C1 segment of cervical spinal cord (tissue), 14 donors: ENCODE data around the gene MED20.

Experiments
- DNase-seq, 14 donors: peaks; one replicate each; lab custom pipeline; 2025; lab: John Stamatoyannopoulos, UW

The MED20 gene

DNA sequence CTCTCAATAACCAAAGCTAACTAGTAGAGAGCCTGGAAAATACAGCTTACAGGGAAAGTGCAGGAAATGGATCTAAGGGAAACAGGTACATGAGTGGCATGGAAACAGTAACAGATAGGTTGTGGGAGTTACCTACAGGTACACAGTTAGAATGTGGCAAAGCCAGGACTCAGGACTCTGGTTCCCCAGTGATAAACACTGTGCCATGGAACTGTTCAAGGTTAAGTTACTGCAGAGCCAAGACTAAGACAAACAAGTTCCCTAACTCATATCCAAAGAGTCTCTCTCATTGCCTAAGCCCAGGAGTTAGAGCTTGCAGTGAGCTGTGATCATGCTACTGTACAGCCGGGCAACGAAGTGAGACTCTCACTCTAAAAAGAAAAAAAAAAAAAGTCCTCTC, 6.6 kb downstream of the MED20 start:
- DNase-seq = no peak

DNA sequence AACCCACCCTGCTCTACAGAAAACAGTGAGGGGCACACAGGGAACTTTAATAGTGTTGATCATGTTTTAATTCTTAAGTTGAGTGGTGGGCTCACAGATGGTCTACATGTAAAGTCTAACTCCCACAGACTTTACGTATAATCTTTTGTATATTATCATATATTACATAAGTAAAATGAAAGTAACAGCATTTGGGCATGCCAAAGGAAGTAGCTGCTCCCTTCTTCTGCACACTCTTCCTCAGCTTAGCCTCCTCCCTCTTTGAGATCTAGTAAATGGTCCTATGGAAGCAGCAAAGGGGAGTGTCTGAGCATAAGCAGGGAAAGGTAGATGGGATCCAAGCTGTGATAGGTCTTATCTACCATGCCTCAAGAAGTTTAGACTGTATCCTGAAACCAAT, 11.2 kb downstream of the MED20 start:
- no peak for DNase-seq

DNA sequence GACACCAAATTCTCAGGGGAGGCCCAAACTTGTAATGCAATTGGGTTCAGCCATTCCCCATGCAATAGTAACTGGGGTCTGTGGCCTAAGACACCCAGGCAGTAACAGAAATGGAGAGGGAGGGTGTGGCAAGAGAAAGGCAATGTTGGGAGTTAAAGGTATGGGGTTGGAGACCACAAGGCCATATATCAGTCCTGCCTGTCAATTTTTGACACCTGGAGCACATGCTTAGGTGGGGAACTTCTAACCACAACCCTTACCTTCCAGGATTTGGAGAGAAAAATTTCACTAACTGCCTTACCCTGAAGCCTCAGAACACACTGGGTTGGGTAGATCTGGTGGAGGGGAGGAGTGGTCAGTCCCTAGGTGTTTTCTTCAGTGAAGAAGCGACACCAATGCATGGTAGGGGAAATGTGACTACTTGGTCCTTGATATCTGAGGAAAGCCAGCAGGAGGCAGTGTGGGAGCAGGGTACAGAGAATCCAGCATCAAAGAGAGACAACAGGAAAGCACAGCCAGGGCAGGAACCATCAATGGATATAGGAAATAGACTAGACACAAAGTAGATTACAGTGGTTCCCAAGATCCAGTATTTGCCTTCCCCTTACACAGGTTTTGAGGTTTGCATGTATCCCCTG, 18.9 kb downstream of the MED20 start:
- DNase-seq = no peak

DNA sequence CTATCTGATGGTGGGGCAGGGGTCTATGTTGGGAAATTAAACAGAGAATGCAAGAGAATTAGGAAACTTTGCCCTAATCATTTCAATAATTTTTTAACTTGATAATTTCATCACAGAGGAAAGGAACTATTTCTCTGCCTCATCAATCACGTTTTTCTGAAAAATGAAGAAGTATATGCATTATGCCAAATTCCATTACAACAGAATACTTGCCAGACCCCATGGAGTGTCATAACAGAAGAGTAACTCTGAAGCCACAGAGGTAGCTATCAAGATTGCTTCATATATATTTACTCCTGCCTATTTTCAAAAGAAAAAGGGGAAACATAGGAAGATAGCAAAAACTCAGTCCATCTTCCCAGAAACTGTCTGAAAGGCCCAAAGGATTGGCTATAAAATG, 20.1 kb downstream of the MED20 start:
- DNase-seq = no peak

DNA sequence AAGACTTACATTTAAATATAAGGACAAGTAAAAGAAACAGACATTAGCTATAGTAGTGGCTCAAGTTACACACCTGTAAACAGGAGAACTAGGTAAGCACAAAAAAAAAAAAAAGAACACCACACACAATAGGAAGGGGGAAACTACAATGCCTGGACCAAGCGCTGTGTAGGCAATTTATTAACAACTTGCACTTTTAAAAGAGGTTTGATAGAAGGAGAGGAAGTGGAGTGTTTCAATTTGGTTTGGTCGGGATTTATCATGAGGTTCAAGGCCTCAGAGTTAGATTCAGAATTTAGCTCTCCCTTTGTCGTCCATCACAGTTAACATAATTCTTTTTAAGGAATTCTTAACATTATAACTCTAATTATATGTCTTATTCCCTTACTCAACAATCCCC, 24.7 kb downstream of the MED20 start:
- no peak for DNase-seq

DNA sequence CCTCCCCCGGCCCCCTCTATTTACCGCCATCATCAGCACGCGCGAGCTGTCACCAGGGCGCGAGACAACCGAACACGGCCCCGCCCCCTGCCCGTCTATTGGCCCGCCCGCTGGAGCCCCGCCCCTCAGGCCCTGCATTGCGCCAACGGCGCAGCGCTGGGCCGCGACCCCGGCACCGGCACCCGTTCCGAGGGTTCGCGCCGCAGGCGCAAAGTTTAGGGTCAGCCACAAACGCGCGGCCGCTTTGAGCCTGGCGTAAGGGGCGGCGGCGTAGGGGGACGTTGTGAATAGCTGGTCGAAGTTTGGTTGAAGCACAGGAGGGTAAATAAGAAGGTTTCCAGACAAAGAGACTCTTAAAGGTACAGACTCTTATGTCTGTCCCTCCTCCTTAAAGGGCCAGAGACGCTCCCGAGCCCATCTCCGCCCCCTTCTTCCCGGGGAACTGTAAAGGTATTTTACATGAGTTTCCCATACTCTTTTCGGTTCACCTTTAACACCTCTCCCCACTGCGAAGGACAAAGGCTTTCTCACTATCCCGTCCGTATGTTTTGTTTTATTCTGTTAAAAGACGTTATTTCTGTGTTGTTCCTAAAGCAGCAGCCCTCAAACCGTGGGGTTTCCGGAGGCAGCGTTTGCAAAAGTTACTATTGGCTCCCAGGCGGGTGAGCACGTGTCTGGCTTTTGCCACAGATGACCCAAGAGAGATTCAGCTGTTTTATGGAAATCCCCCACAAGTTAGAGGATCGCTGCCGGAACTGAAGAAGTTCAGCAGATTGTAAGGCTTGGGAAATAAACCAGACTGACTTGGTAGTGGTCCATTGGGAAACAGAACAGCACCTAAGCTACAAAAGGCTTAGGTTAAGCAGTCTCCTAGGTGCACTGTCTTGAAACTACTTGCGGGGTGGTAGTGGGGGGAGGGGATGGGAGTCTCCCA, 25.4 kb downstream of the MED20 start, which contains the start of gene USP49:
USP49 (minus strand) TSS at position 76 of the 934 bp plus-strand sequence. CDS start 88,392 bp downstream, outside the sequence.
- peak; percentile 31 to 92 (median 80) for DNase-seq

DNA sequence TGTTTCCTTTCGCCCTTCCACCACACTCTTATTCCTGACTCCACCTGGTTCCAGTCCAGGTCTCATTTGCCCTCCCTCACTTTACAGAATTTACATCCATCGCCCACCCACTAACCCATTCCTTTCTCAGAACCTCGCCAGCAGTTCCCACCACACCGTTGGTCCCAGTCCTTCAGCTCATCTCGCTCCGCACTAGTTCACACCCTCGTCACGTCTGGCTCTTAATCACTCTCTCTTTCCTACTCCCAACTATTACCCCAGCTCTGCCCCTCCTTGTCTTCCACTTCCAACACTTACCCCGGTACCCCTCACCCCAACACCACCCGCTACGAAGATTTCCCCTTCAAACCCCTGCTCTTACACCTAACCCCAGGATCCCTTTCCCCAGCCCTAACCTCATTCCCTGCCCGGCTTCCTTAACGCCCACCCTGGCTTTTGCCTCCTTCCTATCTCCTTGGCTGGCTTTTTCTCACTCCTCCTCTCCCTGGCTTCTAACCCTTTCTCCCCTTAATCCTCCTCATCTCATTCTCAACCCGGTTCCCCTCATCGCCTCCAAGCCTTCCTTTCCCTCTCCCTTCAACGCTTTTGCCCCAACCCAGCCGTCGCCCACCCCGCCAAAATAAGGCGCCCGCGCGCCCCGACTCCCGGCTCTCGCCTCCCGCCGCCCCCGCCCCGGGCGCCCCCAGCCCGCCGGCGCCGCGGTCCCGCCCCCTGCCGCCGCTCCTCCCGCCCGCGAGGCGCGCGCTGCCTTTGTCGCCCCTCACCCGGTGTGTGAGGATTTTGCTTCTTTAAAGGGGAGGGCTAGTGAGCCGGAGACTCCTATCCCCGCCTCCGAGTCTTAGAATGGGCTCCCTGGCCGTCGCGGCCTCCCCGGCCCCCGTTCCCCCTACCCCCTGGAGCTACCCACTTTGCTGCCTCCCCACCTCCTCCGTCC, 26.3 kb downstream of the MED20 start:
- DNase-seq = peak in 4 of 14 donors; percentile 16 to 42 (median 34)

DNA sequence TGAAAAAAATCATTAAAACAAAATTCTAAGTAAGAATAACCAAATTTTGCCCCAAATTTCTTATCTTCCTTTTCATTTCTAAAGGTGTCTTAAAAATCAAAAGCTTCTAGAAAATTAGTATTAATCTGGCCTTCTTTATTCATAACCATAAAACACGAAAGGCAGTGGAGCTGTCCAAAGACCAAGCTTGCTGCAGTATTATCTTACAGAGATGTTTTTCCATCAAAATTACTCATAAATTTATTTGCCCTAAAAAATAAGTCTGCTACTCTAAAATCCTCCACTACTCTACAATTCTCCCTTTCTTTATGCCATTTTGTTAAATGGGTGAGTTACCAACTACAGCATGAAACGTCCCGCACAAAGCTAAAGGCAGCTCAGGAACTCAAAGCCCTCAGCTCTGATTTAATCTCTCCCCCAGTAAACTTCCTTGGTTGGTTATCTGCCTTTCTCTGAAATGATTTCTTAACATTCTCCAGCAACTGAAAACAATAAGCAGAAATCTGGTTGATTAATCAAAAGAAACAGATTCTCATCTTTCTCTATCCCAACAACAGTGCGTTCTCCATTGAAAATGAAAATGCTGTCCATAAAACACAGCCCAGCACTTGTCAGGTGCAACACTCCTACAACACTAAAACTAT, 27.9 kb downstream of the MED20 start:
- DNase-seq = no peak

DNA sequence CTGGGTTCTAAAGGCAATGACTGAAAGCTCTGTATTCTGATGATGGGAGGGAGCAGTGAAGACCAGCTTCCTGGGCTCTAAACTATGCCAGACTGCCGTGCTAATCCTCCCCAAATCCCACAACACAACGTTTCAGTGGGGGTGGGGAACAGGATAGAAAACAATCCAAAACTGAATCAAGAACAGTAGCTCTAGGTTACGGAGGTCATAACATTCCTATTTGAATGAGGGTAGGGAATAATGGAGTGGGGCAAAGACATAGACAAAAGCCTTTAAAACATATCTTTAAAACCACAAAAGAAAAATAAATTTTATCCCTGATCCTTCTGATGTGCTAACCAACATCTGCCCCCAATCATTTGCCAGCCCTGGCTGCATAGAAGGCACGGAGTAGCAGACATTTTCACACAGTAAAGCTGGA, 33.6 kb downstream of the MED20 start:
- no peak for DNase-seq

DNA sequence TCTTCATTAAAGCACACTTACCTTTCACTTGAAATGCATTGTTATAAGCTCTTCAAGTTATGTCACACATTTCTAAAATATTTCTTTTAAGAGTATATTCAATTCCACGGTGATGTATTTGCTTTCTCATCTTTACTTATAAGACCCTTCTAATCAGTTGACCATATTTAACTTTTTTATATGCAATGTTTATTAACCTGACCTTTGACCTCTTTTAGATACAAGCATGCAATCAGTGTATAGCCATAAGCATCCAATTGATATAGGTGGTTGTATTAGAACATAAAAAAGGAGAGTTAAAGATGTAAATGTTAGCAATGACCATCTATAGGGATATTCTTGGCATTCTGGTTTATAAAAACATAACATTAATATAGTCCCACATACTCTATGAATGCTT, 35.0 kb downstream of the MED20 start:
- no peak for DNase-seq

DNA sequence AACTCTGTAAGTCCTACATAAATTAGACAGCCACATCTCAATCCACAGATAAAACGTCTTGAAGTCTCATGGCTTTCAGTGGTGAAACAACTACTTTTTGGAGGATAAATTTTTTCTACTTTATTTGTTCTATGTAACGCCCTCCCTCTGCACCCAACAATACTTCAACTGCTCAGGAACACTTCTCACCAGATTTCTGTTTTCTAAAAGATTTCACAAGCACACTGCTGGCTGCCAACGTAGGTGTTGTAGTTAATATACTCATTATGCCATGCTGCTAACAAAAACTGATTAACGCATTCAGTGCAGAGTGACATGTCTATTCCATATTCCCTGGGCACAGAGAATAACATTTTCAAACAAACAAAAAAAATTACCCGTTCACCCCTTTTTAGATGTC, 36.0 kb downstream of the MED20 start:
- no peak for DNase-seq

DNA sequence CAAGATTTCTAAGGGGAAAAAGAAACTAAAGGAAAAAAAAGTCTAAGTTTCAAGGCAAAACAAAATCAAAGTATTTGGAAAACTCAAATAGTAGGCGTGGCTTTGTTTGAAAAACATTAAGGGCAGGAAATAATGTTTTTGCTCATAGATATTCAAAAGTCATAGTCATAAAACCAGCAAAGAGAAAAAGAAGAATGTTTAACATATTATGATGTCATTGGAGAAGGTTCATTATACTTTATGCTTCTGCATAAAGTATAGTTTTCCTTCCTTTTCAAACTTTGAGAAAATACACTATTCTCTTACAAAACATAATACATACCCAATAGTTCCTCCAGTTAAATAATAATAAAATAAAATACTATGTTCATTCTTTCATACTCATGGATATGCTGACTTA, 39.4 kb downstream of the MED20 start:
- DNase-seq = no peak

DNA sequence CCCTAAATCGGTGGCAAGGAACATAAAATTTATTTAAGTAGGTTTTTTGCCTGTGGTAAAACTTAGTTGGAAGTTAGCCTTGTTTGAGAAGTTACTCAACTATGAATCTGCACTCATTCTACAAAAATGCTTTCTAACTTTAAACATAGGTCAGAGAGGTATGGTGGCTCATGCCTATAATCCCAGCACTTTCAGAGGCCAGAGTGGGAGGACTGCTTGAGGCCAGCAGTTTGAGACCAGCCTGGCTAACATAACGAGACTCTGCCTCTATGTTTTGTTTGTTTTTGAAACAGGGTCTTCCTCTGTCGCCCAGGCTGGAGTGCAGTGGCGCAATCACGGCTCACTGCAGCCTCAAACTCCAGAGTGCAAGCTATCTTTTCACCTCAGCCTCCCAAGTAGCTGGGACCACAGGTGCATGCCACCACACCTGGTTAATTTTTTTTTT, 42.0 kb downstream of the MED20 start:
- DNase-seq = no peak

DNA sequence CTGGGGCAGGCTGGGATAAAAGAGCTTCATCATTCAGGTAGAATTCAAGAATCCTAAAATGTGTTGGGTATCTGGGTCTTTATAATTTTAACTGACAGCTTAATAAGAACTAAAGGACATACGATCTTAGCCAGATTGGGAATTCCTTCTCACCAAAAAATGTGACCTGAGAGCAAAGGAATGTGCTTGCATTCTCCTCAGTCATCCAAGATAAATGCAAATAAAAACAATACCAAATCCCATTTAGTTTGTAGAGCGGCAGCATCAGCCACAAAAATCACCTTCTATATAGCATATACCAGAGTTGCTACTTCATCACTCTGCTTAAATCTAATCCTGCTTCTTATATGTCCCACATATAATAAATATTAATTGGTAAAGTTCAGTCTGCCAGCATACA, 42.7 kb downstream of the MED20 start:
- DNase-seq = no peak

DNA sequence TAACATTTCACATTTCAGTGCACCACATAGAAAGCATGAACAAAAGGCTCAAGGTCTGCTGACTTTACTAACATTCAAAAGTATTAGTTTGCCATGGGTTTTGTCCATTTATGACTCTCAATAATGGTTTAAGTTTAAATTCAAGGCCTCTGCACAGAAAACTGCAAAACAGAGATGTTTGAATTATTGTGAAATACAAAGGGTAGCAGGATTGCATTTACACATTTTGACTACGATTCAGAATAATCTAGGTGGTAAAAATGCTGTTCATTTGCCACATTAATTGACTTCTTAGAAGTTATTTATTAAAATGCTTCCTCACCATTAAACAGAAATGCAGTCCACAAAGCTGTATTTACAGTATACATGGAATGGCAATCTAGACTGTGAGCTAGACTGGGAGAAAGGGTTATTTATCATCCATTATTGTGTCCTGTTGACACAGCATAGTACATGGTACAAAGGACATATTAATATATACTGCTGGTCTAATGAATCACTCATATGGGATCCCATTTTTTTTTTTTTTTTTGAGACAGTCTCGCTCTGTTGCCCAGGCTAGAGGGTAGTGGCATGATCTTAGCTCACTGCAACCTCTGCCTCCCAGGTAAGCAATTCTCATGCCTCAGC, 43.8 kb downstream of the MED20 start:
- DNase-seq = no peak

DNA sequence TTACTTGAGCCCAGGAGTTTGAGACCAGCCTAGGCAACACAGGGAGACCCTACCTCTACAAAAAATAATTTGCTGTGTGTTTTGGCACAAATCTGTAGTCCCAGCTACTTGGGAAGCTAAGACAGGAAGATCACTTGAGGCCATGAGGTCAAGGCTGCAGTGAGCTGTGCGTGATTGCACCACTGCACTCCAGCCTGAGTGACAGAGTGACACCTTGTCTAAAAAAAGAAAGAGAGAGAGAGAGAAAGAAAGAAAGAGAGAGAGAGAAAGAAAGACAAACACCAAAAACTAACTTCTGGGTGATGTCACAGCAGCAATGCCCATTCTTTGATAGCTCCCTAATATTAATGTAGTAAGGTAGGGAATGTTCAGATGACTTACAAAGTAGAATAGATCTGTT, 46.2 kb downstream of the MED20 start:
- DNase-seq = no peak

DNA sequence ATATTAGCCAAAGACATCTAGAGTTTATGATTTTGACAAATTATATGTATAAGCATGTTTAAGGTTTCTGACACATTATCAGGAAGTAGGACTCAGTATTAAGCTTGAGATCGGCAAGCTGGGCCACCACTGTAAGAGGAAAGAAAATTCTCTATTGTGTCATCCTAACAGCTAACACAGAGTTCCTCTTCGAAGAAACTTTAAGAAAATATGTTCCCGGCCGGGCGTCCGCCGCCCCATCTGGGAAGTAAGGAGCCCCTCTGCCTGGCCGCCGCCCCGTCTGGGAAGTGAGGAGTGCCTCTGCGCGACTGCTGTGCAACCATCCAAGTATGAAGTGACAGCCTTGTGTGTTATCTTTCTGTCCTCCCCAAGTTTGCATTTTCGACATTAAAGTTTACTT, 48.8 kb downstream of the MED20 start:
- no peak for DNase-seq

DNA sequence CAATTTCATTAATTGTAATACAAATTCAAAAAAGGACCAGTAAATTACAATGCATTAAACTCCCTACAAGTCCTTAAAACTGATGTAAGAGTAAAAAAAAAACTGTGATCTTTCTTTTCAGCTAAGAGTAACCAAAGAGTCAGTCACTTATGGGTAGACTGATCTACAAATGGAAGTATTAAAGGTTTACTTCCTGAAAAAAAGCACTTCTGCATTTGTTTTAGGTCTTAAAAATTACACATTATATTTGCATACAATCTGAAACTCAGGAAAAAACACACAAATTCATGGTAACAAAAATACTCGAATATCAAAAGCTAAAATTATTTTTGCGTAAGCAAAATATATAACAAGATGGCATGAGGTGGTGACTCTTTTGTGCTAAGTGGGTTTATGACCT, 49.2 kb downstream of the MED20 start:
- DNase-seq = no peak

DNA sequence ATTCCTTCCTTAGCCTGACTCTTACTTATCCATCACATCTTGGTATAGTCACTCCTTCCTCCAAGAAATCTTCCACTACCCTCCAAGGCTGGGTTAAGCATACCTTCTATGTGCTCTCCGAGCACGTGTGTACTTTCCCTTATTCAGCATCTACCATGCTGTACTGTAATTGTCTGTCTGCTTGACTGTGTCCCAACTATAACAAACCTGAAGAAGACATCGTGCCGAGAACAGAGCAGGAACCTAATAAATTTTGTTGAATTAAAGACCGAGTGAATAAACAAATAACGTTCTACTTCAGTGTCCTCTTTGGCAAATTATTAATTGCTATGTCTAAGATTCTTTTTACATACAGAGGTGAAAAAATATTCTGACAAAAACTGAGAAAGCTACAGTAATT, 61.6 kb downstream of the MED20 start:
- no peak for DNase-seq

DNA sequence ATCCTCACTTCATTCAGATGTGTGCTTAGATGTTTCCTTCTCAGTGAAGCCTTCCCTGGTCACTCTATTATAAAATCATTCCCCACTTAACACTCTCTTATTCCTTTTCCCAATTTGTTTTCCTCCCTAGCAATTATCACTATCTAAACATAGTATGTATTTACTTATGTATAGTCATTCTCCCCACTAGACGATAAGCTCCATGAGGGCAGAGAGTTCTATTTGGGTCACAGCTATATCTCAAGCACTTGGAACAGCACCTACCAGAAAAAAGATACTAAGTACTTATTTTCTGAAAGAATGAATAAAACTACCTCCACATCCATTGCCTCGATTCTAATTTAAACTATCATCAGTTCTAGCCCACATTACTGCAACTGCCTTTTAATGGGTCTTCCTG, 62.2 kb downstream of the MED20 start:
- no peak for DNase-seq
